ENCODE results near the gene DAPL1.

Gene DAPL1

GRCh38 chr2:158795195-158795924 is at the start of gene DAPL1:
Gene DAPL1, plus strand, starts transcription at chr2:158795317. Its CDS starts 56 bp downstream, at chr2:158795373.
- DNase-seq: no peak

- DNase-seq: no peak
Observed at GRCh38 chr2:158745866-158746382, 49.2 kb upstream of the DAPL1 start.

DNA sequence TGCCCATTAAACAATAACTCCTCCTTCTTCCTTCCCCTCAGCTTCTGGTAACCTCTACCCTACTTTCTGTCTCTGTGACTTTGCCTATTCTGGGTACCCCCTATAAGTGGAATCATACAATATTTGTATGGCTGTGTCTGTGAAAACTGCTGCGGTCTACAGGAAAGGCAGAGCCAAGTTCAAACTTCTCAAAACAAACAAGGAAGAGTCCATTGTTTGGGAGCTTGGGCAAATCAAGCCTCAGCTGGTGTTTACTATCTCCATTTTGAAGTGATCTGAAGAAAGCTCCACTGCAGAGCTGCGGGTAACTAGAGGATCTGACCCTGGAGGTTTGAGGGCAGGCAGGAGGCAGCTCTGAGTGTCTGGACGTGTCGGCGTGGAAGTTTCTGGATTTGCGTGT is 48.6 kb upstream of the DAPL1 start:
- no peak for DNase-seq

DNA sequence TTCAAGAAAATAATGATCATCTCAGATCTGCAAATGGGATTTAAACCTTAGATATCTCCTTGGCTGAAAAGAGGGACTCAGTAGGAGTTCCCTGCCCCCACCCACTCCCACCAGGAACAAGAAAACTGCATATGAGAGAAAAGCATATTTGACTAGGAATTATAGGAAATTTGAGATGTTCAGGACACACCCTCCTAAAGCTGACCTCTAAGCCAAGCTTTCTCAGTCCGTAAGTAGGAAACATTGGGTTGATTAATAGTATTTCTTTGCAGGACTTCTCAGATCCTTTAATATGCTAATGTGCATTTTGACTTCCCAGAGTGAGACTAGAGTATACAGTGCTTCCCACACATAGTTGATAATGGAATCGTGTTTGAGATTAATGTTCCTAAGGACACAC is 47.8 kb upstream of the DAPL1 start:
- no peak for DNase-seq

DNA sequence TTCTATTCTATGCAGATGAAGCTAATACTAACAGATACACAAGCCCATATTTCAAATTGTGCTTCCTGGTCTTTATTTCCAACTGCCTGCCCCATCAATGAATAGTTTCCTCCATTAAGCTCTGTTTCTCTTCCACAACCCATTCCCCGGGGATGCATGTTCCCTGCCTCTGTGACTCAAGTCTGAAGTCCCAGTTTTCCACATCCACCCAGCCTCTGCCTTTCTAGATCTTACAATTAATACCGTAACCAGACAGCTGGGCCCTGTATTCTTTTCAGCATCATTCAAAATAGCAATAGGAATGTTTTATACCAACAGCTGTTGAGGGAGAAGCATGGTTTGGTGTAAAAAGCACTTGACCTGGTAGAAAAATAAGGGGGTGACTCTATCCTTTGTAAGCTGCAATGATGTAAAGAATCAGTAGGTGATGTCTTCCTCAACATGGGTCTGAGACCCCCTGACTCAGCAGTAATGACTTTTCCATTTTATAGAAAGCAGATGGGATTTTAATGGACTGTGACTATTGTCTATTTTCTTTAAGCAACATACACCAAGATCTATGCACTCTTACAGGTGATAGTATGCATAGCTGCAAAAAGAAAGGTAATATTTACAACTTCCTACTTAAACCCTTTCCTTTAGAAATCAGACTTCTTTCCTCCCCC is 46.1 kb upstream of the DAPL1 start:
- DNase-seq: no peak

GRCh38 chr2:158750458-158751125 is 44.5 kb upstream of the DAPL1 start:
- DNase-seq: no peak

DNA sequence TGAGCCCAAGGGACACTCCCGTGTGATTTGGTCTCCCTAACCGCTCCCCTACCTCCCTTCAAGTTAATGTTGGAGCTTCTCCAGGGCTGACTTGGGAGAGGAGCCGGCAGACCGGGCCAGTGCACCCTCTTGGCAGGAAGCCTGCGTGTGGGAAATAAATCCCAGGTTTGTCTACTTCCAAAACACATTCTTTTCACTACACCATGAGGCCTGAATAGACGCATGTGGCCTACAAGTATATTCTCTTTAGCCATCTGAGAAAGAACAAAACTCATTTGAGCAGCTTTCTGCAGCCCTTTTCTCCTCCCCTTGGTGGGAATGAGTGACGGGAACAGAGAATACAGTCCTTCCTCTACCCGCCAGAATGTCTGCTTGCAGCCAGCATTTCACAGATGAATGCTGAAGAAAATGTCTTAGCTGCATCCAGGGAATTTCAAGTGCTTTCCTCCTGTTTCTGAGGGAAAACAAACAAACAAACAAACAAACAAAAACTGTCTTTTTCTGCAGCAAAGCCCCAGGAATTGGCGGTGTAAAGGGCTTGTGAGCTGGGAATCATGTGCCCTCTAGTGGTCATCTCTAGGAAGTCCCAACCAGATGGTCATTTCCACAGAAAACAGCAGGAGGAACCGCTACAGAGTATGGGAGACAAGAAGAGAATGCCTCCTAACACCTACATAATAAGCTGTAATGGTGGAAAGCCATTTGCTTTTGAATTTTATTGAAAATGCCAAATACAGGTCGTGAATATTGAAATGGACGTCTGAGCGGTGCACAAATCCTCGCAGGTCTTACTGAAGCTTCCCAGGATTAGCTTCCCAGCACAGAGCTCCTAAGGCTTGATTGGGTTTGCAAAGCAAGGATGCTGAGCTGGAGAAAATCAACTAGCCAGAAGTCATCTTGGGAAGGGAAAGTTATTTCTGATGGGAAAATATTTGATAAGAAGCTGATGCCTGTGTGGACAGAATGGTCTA is 41.2 kb upstream of the DAPL1 start:
- no peak for DNase-seq

GRCh38 chr2:158755310-158756087 is 39.6 kb upstream of the DAPL1 start:
- no peak for DNase-seq

DNA sequence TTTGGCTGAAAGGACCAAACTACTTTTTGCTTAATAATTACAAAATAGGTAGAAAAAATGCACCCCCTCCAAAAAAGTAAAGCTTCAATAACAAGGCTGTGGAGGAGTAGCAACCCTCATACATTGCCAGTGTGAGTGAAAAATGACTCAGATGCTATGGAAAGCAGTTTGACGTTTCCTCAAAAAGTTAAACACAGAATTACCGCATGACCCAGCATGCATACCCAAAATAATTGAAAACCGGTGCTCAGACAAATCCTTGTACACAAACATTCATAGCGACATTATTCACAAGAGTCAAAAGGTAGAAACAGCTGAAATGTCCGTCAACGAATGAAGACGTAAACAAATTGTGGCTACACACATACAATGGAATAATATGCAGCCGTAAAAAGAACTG is 38.8 kb upstream of the DAPL1 start:
- no peak for DNase-seq

GRCh38 chr2:158756976-158757375 is 38.1 kb upstream of the DAPL1 start:
- DNase-seq: no peak

- DNase-seq: no peak
Observed at GRCh38 chr2:158760887-158761286, 34.2 kb upstream of the DAPL1 start.

DNA sequence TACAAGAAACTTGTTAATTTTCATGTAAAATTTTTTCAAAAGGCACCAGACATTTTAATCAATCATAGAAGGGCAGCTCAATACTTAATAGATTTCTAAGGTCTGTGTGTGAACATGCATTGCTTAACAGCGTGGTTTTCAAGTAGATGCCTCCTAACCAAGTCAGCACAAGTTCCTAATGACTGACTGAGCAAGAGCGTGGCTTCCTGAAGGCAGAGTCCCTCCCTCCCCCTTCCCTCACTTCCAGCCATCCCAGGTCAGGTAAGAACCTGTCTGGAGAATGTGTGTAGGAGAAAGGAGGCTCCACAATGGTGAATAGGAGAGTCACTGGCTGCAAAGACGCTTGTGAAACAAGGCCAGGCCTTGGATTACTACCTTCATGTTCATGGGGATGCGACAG is 33.5 kb upstream of the DAPL1 start:
- no peak for DNase-seq

DNA sequence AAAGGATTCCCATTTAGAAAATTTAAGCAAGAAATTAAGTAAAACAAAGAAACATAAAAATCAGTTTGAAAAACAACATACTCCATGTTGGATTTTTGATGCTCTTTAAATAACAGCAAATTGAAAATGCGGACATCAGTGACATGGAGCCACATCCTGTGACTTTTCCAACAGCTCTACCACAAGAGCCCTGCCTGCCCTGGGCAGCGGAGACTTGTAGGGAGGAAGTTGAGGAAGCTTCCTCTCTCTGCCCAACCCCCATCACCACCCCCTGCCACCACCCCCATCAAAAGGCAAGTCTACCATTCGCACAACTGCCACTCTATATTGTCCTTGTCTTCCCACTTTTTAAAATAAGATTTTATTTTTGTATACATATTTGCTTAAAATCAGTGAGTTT is 32.8 kb upstream of the DAPL1 start:
- DNase-seq: no peak

GRCh38 chr2:158766524-158766923 is 28.6 kb upstream of the DAPL1 start:
- no peak for DNase-seq

GRCh38 chr2:158772306-158773078 is 22.6 kb upstream of the DAPL1 start:
- no peak for DNase-seq

GRCh38 chr2:158773121-158773520 is 22.0 kb upstream of the DAPL1 start:
- no peak for DNase-seq

DNA sequence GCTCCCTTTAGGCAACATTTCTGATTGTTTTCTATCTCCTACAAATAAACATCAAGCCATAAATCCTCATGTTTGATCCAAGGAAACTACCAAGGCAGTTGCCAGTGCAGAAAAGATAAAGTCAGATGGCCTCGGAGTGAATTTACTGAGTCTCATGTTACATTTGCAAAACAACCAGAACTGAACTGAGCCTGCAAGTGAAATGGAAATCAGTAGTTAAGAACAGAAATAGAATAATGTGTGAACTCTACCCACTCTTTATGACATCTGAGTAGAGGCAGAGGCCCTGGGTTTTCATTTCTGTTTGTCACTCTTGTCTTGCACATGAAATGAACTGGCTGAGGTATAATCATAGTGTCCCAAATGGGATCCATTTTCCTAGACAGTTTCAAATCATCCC is 20.4 kb upstream of the DAPL1 start:
- DNase-seq: no peak

DNA sequence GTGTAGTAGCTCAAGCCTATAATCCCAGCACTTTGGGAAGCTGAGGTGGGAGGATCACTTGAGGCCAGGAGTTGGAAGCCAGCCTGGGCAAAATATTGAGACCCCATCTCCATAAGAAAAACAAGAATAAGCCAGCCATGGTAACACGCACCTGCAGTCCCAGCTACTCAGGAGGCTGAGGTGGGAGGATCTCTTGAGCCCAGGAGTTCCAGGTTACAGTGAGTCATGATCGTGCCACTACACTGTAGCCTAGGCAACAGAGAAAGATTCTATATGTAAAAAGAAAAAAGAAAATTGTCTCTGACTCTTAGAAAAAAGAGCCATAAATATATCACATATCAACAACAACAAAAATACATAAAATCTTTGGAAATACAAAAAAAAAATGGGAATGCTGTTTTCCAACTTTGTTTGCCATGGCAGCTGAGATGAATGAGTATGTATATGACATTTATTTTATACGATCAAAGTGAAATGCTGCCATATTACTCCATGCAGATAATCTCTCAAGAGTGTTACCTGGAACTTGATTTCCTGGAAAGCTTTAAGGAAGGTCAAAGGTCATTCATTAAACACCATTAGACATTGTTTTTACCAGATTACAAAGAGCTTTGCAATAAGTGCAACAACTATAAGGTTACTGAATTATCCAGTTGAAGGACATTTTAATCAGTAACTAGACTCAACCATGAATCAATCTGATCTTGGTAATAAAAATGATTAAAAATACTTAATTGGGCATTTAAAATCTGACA is 19.7 kb upstream of the DAPL1 start:
- DNase-seq: no peak

GRCh38 chr2:158776231-158776630 is 18.9 kb upstream of the DAPL1 start:
- DNase-seq: no peak

GRCh38 chr2:158777077-158777476 is 18.0 kb upstream of the DAPL1 start:
- DNase-seq: no peak
